GM19452 (cell line): ENCODE data around the gene RAB6B.
"Not testable (repeated sequence)": the region's sequence is repeated elsewhere in the genome, so short reads cannot be mapped to it uniquely, and the experiment has no call there.

Source experiments
- ATAC-seq: cut with Tn5 transposase; IDR thresholded peaks from one replicate; pipeline ENCODE4 v1.9.1; 2021; ENCODE audit not compliant: unreplicated experiment

The RAB6B gene

DNA sequence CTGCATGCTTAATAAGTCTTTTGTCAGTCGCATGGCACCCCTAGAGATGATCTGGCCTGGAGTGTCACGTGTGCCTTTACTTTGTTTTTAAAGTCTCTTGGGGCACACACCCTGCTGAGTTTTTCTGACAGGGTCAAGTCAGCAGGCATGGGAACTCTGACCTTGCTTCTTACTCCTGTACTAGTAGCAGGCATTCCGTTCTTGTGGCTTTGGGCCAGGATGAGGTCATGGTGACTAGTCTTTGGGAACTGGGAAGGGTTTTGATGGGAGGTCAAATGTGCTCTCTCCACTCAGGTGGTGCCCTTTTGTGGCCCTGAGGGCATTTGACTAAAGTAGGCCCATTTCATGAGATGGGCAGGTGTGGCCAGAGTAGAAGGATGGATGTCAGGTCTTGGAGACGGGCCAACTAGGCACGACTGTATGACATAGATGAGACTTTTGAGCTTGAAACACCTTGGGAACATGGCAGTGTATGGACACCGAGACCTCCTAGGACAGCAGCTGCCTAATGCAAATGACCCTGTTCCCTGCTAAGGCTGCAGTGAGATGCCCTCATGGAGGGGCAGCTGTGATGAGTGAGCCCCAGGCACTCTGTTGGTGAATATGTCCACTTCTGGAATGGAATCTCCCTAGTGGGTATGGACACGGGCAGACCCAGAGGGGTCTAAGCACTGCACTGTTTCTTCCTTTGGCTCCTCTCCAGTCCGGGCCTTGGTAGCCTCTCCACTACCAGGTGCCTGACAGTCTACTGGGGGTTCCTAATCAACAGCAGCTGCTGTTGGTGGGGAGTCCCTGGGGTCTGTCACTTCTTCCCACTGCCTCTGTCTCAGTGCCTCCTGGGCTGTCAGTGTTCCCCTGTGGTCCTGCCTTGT lies 73.7 kb downstream of the RAB6B start:
- no peak for ATAC-seq

DNA sequence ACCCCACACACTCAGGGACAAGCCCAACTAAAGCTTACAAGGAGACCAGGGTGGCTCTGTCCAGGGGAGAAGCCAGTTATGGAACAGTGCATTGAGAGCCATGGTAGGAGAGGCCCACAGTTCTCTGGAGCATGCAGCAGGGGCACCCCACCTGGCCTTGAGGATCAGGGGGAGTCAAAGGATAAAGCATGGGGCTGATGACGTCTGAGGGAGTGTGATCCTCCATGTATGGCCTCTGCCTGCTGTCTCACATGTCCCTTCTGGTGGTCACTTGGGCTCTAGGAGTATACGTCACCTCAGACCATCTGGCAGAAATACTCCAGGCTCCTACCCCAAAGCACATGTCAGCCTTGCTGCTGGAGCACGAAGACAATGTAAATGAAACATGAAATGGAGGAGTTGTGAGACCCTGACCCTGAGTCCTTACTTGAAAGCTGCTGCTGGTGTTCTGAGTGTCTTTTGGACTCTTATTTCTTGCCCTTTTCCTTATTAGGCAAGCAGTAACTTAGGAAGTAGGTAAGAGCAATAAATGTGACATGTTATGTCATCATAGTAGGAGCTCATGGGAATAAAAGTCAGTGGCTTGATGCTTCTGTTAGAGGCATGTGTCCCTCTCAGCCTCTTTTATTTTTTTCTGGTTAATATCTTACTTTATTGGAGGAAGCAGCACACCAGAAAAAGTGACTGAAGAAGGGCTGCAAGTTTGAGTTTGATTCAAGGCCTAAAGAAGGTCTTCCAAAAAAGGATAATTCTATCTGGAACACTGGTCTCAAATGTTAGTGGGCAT lies 74.6 kb downstream of the RAB6B start:
- no peak for ATAC-seq

DNA sequence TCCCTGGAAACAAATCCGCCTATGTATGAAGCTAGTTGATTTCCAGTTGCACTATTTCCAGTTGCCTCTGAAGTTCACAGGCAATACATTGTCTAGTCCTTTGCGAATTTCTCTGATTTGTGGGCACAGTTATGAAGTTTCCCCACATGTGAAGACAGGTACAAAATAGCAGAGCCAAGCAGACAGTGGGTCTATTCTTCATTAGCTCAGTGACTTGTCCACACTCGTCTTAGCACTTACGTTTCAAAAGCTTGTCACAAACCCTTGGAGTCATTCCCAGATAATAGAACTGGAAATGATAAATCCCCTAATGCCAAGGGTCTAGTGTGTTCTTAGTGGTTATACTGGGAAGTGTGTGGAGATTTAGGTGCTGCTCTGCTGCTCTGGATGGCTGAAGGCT lies 75.6 kb downstream of the RAB6B start:
- no peak for ATAC-seq

DNA sequence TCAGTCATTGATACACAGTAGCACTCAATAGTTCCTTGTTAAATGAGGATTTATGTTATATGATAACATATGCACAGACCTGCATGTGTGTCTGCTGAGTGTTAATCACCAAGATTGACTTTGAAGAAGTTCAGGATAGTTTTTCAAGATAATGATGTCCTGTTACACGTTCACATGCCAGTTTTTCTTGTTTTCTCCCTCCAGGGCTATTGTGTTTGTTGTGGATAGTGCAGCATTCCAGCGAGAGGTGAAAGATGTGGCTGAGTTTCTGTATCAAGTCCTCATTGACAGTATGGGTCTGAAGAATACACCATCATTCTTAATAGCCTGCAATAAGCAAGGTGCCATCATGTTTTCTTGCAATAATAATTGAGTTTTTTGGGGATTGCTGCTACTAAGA lies 80.3 kb downstream of the RAB6B start:
- no peak for ATAC-seq

DNA sequence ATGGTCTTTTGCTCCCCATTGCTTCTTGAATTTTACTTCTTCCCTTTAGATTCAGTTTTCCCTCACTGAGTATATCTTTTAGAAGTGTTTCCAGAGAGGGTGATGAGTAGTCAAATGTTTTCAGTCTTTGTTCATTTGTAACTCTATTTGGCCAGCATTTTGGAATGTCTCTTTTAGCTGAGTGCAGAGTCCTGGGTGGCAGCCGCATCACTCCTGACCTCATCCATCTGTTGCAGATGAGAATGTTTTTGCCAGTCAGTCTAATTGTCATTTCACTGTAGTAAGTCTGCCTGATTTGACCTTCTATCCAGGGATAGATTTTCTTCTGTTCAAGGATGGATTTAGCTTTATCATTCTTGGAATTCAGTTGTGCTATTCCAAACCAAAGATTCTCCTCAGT lies 82.8 kb downstream of the RAB6B start:
- ATAC-seq = no peak

DNA sequence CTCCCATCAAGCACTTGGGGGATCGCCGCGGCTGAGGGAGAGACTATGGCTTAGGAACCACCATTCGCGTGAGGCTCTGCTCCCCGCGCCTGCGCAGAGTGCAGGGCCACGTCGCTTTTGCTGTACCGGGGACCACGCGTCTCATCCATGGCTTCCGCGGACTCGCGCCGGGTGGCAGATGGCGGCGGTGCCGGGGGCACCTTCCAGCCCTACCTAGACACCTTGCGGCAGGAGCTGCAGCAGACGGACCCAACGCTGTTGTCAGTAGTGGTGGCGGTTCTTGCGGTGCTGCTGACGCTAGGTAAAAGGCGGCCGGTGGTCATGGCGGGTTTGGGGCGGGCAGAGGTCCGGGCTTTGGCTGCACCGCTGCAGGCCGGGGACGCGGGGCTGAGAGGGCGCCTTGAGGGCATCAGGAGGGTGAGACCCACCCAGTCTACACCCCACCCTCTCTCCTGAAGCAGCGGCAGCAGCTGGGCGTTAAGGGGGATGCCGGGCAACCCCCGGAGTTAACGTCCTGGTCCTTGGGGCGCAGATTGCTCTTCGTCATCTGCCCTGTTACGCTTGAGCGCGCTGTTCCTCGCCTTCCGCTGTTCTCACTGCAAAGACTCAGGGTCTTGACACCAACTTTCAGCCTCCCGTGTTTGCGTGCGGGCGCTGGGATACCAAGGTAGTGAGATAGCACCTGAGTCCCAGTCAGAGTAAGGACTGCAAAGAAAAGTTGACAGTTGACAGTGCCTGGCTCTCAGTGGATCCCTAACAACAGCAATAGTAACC lies 89.8 kb downstream of the RAB6B start, which contains the start of gene SRPRB:
Gene SRPRB (plus strand): TSS at position 114 of the 774 bp plus-strand sequence. CDS start 34 bp downstream, at position 148.
- ATAC-seq = peak; percentile 99

DNA sequence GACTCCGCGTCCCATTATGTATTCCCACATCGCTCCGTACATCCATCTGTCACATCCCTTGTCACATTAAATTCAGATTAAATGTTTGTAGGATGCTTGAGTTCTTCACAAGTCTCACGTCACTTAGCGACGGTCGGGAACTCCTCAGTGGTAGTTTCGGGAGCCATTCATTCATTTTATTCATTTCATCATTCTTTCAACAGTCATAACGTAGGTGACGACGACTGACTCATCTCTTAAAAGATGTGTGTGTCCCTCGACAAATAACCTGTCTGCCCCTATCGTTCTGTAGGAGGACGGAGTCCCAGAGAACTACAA lies 90.3 kb downstream of the RAB6B start:
- ATAC-seq = no peak

DNA sequence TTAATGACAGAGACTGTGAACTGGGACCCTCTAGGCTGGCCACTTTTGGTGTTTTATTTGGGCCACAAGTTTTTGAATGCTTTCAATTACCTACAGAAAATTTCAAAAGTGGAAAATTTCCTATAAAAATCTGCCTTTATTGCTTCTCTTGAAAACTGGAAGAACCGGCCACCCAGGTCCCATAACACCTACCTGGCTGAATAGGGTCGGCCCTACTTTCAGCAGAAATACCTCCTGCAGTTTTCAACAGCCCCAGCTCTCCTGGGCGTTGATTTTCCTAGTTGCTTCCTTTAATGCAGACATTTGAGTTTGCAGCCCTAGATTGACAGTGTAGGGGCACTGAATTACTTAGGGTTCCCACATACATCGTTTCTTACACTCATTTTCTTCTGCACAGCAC lies 90.8 kb downstream of the RAB6B start:
- no peak for ATAC-seq

DNA sequence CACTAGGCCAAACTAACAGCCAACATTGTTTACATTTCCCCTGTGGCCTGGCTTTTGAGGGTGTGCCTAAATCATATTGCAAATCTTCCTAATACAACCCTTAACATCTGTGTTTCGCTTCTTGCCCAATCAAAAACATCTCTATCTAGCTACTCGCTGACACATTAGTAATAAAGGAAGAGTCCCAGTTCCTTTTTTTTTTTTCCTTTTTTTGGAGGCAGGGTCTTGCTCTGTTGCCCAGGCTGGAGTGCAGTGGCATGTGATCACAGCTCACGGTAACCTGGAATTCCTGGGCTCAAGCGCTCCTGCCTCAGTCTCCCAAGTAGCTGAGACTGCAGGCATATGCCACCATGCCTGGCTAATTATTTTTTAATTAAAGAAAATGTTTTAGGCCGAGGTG lies 92.2 kb downstream of the RAB6B start:
- no peak for ATAC-seq

DNA sequence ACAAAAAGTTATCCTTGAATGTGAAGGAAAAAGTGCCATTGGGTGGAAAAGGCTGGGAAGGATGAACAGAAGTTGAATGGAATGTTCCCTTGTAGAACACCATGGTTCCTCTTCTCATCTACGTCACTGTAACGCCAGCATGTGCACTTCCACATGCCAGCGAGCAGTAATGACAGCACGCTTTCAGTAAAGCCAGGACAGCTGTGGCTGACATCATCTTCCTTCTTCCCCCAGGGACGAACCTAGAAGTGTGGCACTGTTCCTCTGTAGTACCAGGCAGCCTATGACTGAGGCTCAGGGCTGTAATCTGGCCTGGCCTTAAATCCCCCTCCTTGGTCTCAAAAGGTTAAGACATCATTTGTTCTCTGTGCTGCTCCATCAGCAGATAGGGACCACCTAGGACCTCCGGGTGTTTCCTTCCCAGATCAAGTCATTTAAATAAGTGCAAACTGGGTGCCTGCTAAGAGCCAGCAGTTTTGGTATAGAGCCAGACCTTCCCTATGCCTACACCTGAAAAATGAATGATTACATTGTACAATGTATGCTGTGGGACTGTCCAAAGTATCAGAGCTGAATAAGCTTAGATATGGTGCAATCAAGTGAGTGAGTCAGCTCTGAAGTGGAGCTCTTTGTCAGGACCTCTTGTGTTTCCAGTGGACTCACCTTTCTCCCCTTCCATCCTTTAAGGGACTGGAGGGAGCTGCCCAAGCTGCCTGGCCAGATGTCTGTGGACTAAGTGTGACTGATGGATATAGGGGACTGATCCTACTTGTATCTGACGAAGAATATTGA lies 95.7 kb downstream of the RAB6B start:
- ATAC-seq = no peak

DNA sequence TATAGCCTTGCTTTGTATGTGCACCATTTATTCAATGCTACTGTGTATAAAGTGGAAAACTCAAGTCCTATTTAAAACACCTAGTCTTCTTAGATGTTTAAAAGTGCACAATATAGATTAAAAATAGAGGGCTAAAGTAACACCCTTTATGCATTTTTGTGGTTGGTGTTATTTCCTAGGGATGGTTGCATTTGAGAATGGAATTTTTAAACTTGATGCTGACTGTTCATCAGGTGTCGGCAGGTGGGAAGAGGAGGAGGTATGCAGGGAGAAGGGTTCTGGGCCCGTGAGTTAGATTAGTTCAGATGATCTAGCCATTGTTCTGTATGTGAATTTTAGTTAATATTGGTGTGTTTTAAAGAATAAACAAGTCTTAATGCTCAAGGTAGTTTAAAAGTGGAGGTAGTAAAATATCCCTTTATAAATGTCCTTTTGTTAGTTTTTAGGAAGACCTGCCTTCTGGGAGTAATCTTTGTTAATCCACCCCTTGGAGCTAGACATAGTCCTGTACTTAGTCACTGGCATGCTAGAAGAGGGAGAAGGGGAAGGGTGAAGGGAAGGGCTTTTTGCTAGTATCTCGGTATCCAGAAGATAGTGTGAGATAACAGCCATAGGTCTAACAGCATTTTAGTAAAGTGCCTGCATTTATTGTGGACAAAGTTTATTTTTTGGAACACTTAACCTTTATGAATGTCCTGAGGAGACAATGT lies 98.1 kb downstream of the RAB6B start:
- no peak for ATAC-seq

DNA sequence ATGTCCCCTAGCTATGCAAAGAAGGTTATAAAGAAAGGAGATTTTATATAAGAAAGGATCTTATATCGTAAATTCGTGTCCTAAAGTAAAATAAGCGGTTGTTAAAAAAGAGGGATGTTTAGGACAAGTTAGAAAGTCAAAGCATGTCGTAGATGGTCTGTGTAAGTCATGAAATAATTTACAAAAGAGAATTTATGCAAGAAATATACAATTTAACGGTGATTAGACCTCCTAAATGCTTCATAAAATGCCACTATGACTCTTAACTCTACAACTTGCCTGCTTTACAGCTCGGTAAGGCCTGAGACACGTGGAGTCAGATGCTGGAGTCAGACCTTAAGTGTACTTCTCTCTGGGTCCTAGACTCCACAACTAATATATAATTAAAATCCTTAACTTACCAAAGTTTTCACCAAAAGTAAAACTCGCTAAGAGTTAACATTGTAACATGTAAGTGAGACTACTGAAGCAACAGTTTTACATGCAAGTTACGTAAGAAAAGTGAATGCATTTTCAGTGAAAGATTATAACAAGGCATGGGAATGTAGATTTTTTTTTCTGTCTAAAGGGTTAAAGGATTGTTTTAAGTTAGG lies 103.4 kb downstream of the RAB6B start:
- no peak for ATAC-seq

DNA sequence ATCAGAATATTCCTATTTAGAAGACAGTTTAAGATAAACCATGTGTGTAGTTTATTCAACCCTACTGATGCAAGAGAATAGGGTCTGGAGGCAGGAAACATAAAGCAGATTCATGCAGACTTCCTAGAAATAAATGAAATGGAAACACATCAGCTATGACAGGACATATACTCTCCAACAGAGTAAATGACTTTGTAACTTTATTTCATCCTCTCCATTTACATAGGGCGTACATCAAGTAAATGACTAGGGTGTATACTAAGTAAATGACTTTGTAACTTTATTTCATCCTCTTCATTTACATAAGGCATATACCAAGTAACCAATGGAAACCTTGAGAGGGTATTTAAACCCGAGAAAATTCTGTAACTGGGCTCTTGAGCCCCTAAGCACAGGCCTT lies 107.7 kb downstream of the RAB6B start:
- ATAC-seq = no peak

DNA sequence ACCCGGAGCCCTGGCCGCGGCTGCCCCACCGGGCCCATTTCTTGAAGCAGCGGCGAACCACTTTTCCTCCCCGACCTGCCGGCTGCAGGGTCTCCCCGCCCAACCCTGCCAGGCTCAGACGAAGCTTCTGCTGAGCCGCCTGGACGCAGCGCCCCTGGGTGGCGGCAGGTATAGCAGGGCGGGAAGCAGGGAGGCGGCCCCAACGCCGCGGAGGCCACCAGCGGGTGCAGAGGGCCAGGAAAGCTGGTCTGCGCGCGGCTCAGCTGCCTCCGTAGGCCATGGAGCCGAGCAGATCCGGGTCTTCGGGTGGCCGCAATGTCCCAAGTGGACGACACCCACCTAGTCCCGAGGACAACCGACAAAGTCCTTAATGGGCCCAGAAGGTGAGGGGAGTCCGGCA lies 111.9 kb downstream of the RAB6B start:
- ATAC-seq = no peak

DNA sequence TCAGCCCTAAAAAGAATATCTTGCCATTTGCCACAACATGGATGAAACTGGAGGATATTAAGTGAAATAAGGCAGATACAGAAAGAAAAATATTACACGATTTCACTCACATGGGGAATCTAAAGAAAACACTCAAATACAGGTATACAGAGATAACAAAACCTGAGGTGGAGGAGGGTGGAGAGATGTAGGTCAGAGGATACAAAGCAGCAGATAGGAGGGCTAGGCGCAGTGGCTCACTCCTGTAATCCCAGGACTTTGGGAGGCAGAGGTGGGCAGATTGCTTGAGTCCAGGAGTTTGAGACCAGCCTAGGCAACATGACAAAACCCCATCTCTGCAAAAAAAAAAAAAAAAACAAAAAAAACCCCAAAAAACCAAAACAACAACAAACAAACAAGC lies 113.2 kb downstream of the RAB6B start:
- no peak for ATAC-seq

DNA sequence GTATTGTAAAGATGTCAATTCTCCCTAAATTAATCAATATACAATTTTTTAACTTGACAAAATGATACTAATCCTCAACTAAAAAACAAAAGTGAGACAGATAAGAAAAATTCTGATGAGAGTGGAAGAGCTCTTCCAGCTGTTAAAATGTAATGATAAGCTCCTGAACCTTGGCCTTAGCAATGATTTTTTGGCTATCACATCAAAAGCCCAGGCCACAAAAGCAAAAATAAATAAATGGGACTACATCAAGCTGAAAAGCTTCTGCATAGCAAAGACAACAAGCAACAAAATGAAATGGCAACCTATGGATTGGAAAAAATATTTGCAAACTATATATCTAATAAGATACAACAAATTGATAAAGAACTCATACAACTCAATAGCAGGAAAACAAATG lies 114.1 kb downstream of the RAB6B start:
- ATAC-seq = no peak

DNA sequence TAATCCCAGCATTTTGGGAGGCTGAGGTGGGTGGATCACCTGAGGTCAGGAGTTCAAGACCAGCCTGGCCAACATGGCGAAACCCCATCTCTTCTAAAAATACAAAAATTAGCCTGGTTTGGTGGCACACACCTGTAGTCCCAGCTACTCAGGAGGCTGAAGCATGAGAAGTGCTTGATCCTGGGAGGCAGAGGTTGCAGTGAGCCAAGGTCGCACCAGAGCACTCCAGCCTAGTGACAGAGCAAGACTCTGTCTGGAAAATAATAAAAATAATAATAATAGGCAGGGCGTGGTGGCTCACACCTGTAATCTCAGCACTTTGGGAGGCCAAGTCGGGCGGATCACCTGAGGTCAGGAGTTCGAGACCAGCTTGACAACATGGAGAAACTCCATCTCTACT lies 114.9 kb downstream of the RAB6B start:
- not testable (repeated sequence) for ATAC-seq

DNA sequence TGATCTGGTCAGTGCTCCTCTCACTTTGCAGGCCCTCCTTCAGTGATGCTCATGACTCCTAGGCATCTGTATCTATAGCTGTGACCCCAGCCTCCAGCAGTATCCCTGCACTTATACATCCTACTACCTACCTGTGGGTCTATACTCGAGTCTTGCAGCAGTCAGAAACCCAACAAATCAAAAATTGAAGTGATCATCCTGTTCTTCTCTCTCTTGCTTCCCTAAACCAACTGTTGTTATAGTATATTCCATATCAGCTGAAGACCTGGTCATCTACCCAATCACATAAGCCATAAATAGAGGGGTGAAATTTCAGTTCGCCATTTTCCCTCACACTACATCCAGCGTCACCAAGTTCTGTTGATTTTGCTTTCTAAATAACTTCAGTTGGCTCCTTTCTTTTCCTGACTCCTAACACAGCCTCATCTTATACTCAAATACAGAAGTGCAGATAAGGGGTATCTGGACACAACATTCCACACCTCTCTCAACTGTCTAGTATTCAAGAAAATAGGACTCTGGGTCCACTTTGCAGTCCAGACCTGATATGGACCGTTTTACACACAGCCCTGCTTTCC lies 116.0 kb downstream of the RAB6B start:
- no peak for ATAC-seq

DNA sequence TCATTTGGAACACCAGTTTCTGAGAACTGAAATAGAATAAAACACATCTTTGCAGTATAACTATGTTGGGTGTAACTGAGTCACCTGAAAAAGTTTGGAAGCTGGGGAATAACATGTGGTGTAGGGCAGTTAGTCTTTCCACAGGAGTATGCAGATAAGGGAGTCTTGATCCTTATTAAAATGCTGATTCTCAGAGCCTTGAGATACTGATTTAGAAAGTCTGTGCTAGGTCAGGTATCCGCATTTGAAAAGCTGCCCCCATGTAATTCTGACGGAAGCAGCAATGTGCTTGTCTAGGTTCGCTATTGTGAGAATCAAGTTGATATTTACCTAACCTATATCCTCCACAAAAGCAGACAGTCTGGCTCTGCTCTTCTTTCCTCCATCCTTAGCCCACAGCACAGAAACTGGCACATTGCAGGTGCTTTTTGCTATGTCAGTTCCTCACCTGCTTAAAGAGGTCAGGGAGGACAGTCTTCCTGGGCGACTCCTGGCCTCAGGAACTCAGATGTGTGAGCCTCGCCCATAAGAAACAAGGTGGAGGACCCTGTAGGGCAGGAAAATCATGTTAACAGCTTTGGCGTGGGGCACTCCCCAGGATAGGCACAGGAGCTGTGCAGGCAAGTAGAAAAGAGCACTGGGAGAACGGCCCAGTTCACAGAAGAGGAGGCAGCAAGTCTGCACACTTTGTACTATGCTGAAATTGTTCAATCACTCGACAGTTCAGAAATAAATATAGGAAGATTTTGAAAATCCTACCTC lies 117.7 kb downstream of the RAB6B start:
- no peak for ATAC-seq
